Sigmoid colon (tissue), 7 donors: ENCODE data around the gene PPP1R37. TPM values are rescaled to one million over a fixed set of nuclear protein-coding genes. Genes with fewer than 3 reads are reported as not detected.

Source experiments
- DNase-seq: peaks from one replicate; pipeline ENCODE4 v3.0.0-alpha.2; 2019
- H3K27ac ChIP-seq, 4 donors: fragments of 200-600 bp; sonication (generic); one replicate each; pipeline ENCODE4 v1.5.1; 2016 to 2019; ENCODE audit warnings: mild to moderate bottlenecking in 1 of 4
- H3K27me3 ChIP-seq, 3 donors: fragments of 200-600 bp; sonication (generic); one replicate each; pipeline ENCODE4 v1.5.1; 2019; ENCODE audit warnings: mild to moderate bottlenecking in 1 of 3
- H3K36me3 ChIP-seq, 4 donors: fragments of 200-600 bp; sonication (generic); one replicate each; pipeline ENCODE4 v1.5.1; 2016 to 2019
- H3K4me1 ChIP-seq, 4 donors: fragments of 200-600 bp; sonication (generic); one replicate each; pipeline ENCODE4 v1.5.1; 2017 to 2019
- H3K4me3 ChIP-seq, 4 donors: fragments of 200-600 bp; sonication (generic); one replicate each; pipeline ENCODE4 v1.5.1; 2017 to 2019; ENCODE audit warnings: mild to moderate bottlenecking in 2 of 4, moderate library complexity in 1 of 4
- H3K9me3 ChIP-seq, 4 donors: fragments of 200-600 bp in 3 of 4; sonication (generic) in 3 of 4; one replicate each; pipeline versions ENCODE4 v1.5.1 to v1.6.1; 2013 to 2019
- CTCF ChIP-seq, 4 experiments: fragments of 450-650 bp in 3 of 4; fragments of 200-600 bp in 1 of 4; IDR thresholded peaks; one replicate each; pipeline ENCODE4 v1.5.1; 2016 to 2019; ENCODE audit warnings: antibody characterized with exemption in 4 of 4, mild to moderate bottlenecking in 3 of 4, moderate library complexity in 2 of 4
- EP300 ChIP-seq, 4 donors: sonication (generic); formaldehyde crosslinking; IDR thresholded peaks; one replicate each; pipeline ENCODE4 v1.6.1; 2017; ENCODE audit warnings: antibody characterized with exemption in 4 of 4
- POLR2A ChIP-seq, 2 donors: fragments of 450-650 bp; IDR thresholded peaks; one replicate each; pipeline ENCODE4 v1.6.1; 2016; ENCODE audit warnings: antibody characterized with exemption in 2 of 2, mild to moderate bottlenecking in 2 of 2, moderate library complexity in 2 of 2
- POLR2AphosphoS5 ChIP-seq, 4 donors: sonication (generic); formaldehyde crosslinking; IDR thresholded peaks; one replicate each; pipeline ENCODE4 v1.6.1; 2017; ENCODE audit warnings: antibody characterized with exemption in 4 of 4
- WGBS, 2 donors: extraction: QIAGEN DNeasy Blood & Tissue Kit; methylation state at CpG; one replicate each; pipeline ENCODE4 v1.1.7; 2013; 5-methylcytosine and 5-hydroxymethylcytosine counted together
- intact Hi-C: fragments of 100-400 bp; cut with DNase I; formaldehyde crosslinking; loops from one replicate; pipeline ENCODE4 v1.15.1; 2023
- polyA plus RNA-seq, 3 donors: library from polyadenylated mRNA; stranded (reverse); fragments of 200-250 nt; gene quantifications; one replicate each; pipeline ENCODE4 v1.2.3, GENCODE V29; 2013
- total RNA-seq, 4 donors: library from RNA; depleted of rRNA; stranded (reverse); fragments of >200 nt; gene quantifications; one replicate each; pipeline ENCODE4 v1.1.0, GENCODE V29; 2016
- donor health status: healthy with polysubstance abuse.
- donor health status: Bipolar disorder and iron deficiency.
- donor health status: healthy.

The PPP1R37 gene
- total and polyA plus RNA-seq, 7 donors: 17.8 to 32.5 (median 21.6) TPM

GRCh38 chr19:45140533-45140932 is 47.6 kb downstream of the PPP1R37 start:
- 91 to 93% methylated on average over 11 of the region's 11 CpGs for WGBS, 2 donors
- TF ChIP-seq CTCF (IDR thresholded peaks at IDR 0.05) (no peak), EP300 (IDR thresholded peaks at IDR 0.05) (no peak), POLR2A (IDR thresholded peaks at IDR 0.05) (no peak), POLR2AphosphoS5 (IDR thresholded peaks at IDR 0.05) (no peak)
- intact Hi-C loops: no loop called here
- Histone ChIP-seq H3K4me3 (no peak overlapping the region), H3K36me3 (peaks cover 21 to 49% (median 31%) of the 10 kb centered on the region in 4 donors), H3K27ac (no peak overlapping the region), H3K4me1 (peaks cover 0 to 22% (median 21%) of the 10 kb centered on the region in 4 donors), H3K9me3 (no peaks in the 10 kb centered on the region), H3K27me3 (no peaks in the 10 kb centered on the region)
- DNase-seq: no peak

DNA sequence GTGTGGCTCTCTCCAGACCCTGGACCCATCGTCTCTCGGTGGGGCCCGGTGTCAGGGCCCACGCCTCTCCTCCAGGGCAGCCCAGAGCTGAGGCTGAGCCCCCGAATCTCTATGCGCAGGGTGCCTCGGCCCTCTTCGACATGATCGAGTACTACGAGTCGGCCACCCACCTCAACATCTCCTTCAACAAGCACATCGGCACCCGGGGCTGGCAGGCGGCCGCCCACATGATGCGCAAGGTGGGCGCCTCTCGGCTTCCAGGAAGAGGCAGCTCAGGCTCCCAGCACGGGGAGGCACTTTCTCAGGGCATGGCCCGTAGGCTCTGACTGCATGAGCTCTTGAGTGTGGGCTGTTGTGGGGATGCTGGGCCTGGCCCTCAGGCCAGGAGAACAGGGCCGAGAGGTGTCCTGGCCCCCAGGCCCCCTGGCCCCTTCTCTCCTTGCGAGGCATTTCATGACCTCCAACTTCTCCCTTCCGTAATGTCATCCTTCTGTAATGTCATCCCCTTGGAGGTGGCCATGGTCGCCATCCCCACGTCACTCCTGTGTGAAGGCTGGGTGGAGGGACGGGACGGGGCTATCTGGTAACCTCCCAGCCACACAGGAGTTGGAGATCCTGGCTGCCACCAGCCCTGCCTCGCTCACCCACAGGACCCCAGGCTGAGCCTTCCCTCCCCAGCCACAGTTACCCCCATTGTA is 48.4 kb downstream of the PPP1R37 start:
- Histone ChIP-seq H3K36me3 (peaks cover 24 to 57% (median 35%) of the 10 kb centered on the region in 4 donors), H3K27ac (no peak overlapping the region), H3K27me3 (no peaks in the 10 kb centered on the region), H3K9me3 (no peaks in the 10 kb centered on the region), H3K4me1 (peaks cover 0 to 19% (median 17%) of the 10 kb centered on the region in 4 donors), H3K4me3 (no peak overlapping the region)
- TF ChIP-seq CTCF (IDR thresholded peaks at IDR 0.05) (no peak), POLR2A (IDR thresholded peaks at IDR 0.05) (no peak), EP300 (IDR thresholded peaks at IDR 0.05) (no peak), POLR2AphosphoS5 (IDR thresholded peaks at IDR 0.05) (no peak)
- DNase-seq: no peak
- 94 to 96% methylated on average over 28 of the region's 28 CpGs for WGBS, 2 donors
- intact Hi-C loops: no loop called here

DNA sequence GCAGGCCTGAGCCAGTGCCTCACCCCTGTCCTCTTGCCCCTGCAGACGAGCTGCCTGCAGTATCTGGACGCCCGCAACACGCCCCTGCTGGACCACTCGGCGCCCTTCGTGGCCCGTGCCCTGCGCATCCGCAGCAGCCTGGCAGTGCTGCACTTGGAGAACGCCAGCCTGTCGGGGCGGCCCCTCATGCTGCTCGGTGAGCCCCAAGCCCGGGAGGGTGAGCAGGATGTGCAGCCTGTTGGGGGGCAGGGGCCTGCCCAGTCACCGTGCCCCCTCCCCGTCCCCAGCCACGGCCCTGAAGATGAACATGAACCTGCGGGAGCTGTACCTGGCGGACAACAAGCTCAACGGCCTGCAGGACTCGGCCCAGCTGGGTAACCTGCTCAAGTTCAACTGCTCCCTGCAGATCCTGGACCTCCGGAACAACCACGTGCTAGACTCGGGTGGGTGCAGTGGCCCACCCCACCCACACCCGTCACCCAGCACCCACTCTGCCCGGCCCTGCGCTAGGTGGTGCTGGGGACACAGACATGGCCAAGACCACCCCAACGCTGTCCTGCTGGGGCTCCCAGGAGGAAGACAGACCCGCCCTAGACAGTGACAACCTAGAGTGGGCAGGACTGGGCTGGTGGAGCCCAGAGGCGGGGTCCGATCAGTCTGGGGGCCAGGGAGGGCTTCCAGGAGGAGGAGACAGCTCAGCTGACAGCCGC is 49.2 kb downstream of the PPP1R37 start:
- Histone ChIP-seq H3K9me3 (no peaks in the 10 kb centered on the region), H3K27ac (no peak overlapping the region), H3K4me3 (no peak overlapping the region), H3K4me1 (peaks cover 0 to 11% (median 9%) of the 10 kb centered on the region in 4 donors), H3K36me3 (peaks cover 24 to 64% (median 37%) of the 10 kb centered on the region in 4 donors), H3K27me3 (no peaks in the 10 kb centered on the region)
- DNase-seq: no peak
- TF ChIP-seq EP300 (IDR thresholded peaks at IDR 0.05) (no peak), POLR2AphosphoS5 (IDR thresholded peaks at IDR 0.05) (no peak)
- intact Hi-C loops: no loop called here
- WGBS, 2 donors: 93 to 95% methylated on average over 33 of the region's 33 CpGs

GRCh38 chr19:45142726-45143110 is 49.7 kb downstream of the PPP1R37 start:
- H3K4me1 ChIP-seq: peaks cover 0 to 5% (median 4%) of the 10 kb centered on the region in 4 donors
- H3K27ac ChIP-seq: no peak overlapping the region
- no peak for DNase-seq
- H3K36me3 ChIP-seq: peaks cover 24 to 64% (median 37%) of the 10 kb centered on the region in 4 donors
- TF ChIP-seq CTCF (IDR thresholded peaks at IDR 0.05): no peak
- TF ChIP-seq POLR2AphosphoS5 (IDR thresholded peaks at IDR 0.05): no peak
- TF ChIP-seq POLR2A (IDR thresholded peaks at IDR 0.05): no peak
- TF ChIP-seq EP300 (IDR thresholded peaks at IDR 0.05): no peak
- no peak overlapping the region for H3K4me3 ChIP-seq
- intact Hi-C loops: no loop called here
- no peaks in the 10 kb centered on the region for H3K27me3 ChIP-seq
- 88 to 89% methylated on average over 9 of the region's 9 CpGs for WGBS, 2 donors
- H3K9me3 ChIP-seq: no peaks in the 10 kb centered on the region
